IMR-90 (cell line): ENCODE data around the gene PLOD3. TPM values are rescaled to one million over a fixed set of nuclear protein-coding genes. Genes with fewer than 3 reads are reported as not detected.
A peak's percentile ranks its signal among the peaks of the same experiment; 100 is the strongest.

ENCODE experiments used
- ATAC-seq: fragments of 200-7000 bp; cut with Tn5 transposase; 2 replicates; pipeline ENCODE4 v1.9.1; 2020; ENCODE audit warnings: low read depth, mild to moderate bottlenecking, moderate library complexity
- Bru-seq: library from RNA; stranded (reverse); fragments of 400-500 nt; gene quantifications from one replicate; lab custom pipeline; 2021; lab: Mats Ljungman, UMichigan
- BruChase-seq, 2 experiments: library from RNA; stranded (reverse); fragments of 400-500 nt; gene quantifications; one replicate each; lab custom pipeline; 2021; lab: Mats Ljungman, UMichigan
- BruUV-seq: library from RNA; stranded (reverse); fragments of 400-500 nt; replicated peaks from 2 replicates; lab custom pipeline; 2021; lab: Mats Ljungman, UMichigan
- CTCF ChIA-PET: fragments of 300-600 bp; formaldehyde crosslinking; extraction: SDS; loops from one replicate; lab custom pipeline; 2021; ENCODE audit warnings: antibody characterized with exemption; lab: Yijun Ruan, JAX
- POLR2A ChIA-PET: fragments of 300-600 bp; sonication (Branson Sonifier 250); formaldehyde crosslinking; loops from one replicate; lab custom pipeline; 2022; ENCODE audit warnings: antibody characterized with exemption; ENCODE audit not compliant: unreplicated experiment; lab: Charles Lee
- DNase-seq: peaks from one replicate; pipeline ENCODE4 v3.0.0; 2013
- H2AFZ ChIP-seq: replicated peaks from 2 replicates; pipeline ENCODE3; 2013; ENCODE audit warnings: low read length, mild to moderate bottlenecking; ENCODE audit not compliant: poor library complexity
- H2AK5ac ChIP-seq: 2 replicates; pipeline ENCODE4 v1.6.1; 2013; ENCODE audit warnings: low read depth, low read length, inconsistent platforms
- H2AK9ac ChIP-seq: replicated peaks from 2 replicates; pipeline ENCODE3; 2013; ENCODE audit warnings: mild to moderate bottlenecking, low read depth, low read length, moderate library complexity; ENCODE audit not compliant: poor library complexity
- H2BK120ac ChIP-seq: 2 replicates; pipeline ENCODE4 v1.6.1; 2013; ENCODE audit warnings: low read depth, low read length, inconsistent platforms
- H2BK15ac ChIP-seq: 3 replicates; pipeline ENCODE4 v1.6.1; 2013; ENCODE audit warnings: low read depth, low read length, inconsistent platforms
- H2BK20ac ChIP-seq: 2 replicates; pipeline ENCODE4 v1.6.1; 2013; ENCODE audit warnings: low read depth, mild to moderate bottlenecking, inconsistent platforms, low read length, moderate library complexity
- H2BK5ac ChIP-seq: 2 replicates; pipeline ENCODE4 v1.6.1; 2013; ENCODE audit warnings: mild to moderate bottlenecking, low read depth, low read length, inconsistent platforms; ENCODE audit not compliant: poor library complexity, severe bottlenecking
- H3K14ac ChIP-seq: replicated peaks from 2 replicates; pipeline ENCODE4 v1.6.1; 2013; ENCODE audit warnings: low read depth, low read length, inconsistent platforms
- H3K18ac ChIP-seq: 2 replicates; pipeline ENCODE4 v1.6.1; 2013; ENCODE audit warnings: low read depth, low read length, control low read depth
- H3K23ac ChIP-seq: 2 replicates; pipeline ENCODE4 v1.6.1; 2013; ENCODE audit warnings: low read depth, low read length, inconsistent platforms
- H3K27ac ChIP-seq: 2 replicates; pipeline ENCODE4 v1.5.1; 2013; ENCODE audit warnings: mild to moderate bottlenecking, control low read depth, low read length; ENCODE audit not compliant: insufficient read depth
- H3K27me3 ChIP-seq: 2 replicates; pipeline ENCODE4 v1.6.1; 2013; ENCODE audit warnings: low read length; ENCODE audit not compliant: control insufficient read depth, insufficient read depth
- H3K36me3 ChIP-seq: 2 replicates; pipeline ENCODE4 v1.6.1; 2013; ENCODE audit warnings: low read length, mixed read lengths; ENCODE audit not compliant: control insufficient read depth, insufficient read depth
- H3K4ac ChIP-seq: 2 replicates; pipeline ENCODE4 v1.6.1; 2013; ENCODE audit warnings: low read depth, low read length, inconsistent platforms
- H3K4me1 ChIP-seq: 2 replicates; pipeline ENCODE4 v1.6.1; 2013; ENCODE audit warnings: low read length, mixed read lengths; ENCODE audit not compliant: control insufficient read depth, insufficient read depth
- H3K4me2 ChIP-seq: 2 replicates; pipeline ENCODE4 v1.6.1; 2013; ENCODE audit warnings: low read depth, mild to moderate bottlenecking, control low read depth, low read length, moderate library complexity
- H3K4me3 ChIP-seq: 2 replicates; pipeline ENCODE4 v1.5.1; 2013; ENCODE audit warnings: low read depth, mild to moderate bottlenecking, control low read depth, low read length, moderate library complexity; ENCODE audit not compliant: insufficient read depth
- H3K56ac ChIP-seq: 2 replicates; pipeline ENCODE4 v1.6.1; 2013; ENCODE audit warnings: low read length, inconsistent platforms; ENCODE audit not compliant: insufficient read depth; ENCODE audit errors: extremely low read depth
- H3K79me1 ChIP-seq, 2 experiments: 2 replicates each; pipeline ENCODE4 v1.6.1; 2013; ENCODE audit warnings: low read length in 2 of 2, inconsistent platforms in 1 of 2, low read depth in 1 of 2
- H3K9ac ChIP-seq: 2 replicates; pipeline ENCODE4 v1.6.1; 2013; ENCODE audit warnings: low read depth, low read length, control low read depth
- H3K9me1 ChIP-seq: 2 replicates; pipeline ENCODE4 v1.6.1; 2013; ENCODE audit warnings: low read length, inconsistent platforms; ENCODE audit not compliant: insufficient read depth
- H3K9me3 ChIP-seq: 2 replicates; pipeline ENCODE4 v1.6.1; 2013; ENCODE audit warnings: low read length; ENCODE audit not compliant: control insufficient read depth, insufficient read depth
- H4K20me1 ChIP-seq: 2 replicates; pipeline ENCODE4 v1.6.1; 2013; ENCODE audit warnings: low read length, inconsistent platforms; ENCODE audit not compliant: insufficient read depth
- H4K5ac ChIP-seq: 2 replicates; pipeline ENCODE4 v1.6.1; 2013; ENCODE audit warnings: mild to moderate bottlenecking, low read depth, low read length, control low read depth
- H4K8ac ChIP-seq, 2 experiments: 2 replicates each; pipeline ENCODE4 v1.6.1; 2013; ENCODE audit warnings: low read depth in 2 of 2, low read length in 2 of 2, control low read depth in 1 of 2, inconsistent platforms in 1 of 2
- H4K91ac ChIP-seq: 2 replicates; pipeline ENCODE4 v1.6.1; 2013; ENCODE audit warnings: low read depth, low read length, inconsistent platforms; ENCODE audit not compliant: insufficient read depth
- BHLHE40 ChIP-seq: fragments of 150-350 bp; IDR thresholded peaks from 2 replicates; pipeline ENCODE4 v1.6.1; 2016; ENCODE audit warnings: mild to moderate bottlenecking, low read depth, low read length
- MXI1 ChIP-seq: IDR thresholded peaks from 2 replicates; pipeline ENCODE4 v1.6.1; 2012; ENCODE audit warnings: low read depth, mild to moderate bottlenecking, low read length, moderate library complexity, borderline replicate concordance
- NFE2L2 ChIP-seq: fragments of 150-350 bp; IDR thresholded peaks from 2 replicates; pipeline ENCODE4 v1.6.1; 2016; ENCODE audit warnings: low read depth, mild to moderate bottlenecking, low read length
- POLR2A ChIP-seq: IDR thresholded peaks from 2 replicates; pipeline ENCODE4 v1.6.1; 2012; ENCODE audit warnings: mild to moderate bottlenecking, low read depth, low read length
- RAD21 ChIP-seq: IDR thresholded peaks from 2 replicates; pipeline ENCODE4 v1.6.1; 2012; ENCODE audit warnings: low read length, improper control_type of control experiment
- SMC3 ChIP-seq: fragments of 150-350 bp; IDR thresholded peaks from 2 replicates; pipeline ENCODE4 v1.6.1; 2016; ENCODE audit warnings: low read depth, mild to moderate bottlenecking, antibody characterized with exemption, low read length, moderate library complexity
- WGBS, 2 experiments: methylation state at CpG; one replicate each; pipeline versions ENCODE4 v1.1.5 to v1.1.7; 2013; ENCODE audit warnings: missing lambda C conversion rate in 2 of 2; ENCODE audit not compliant: insufficient read length in 1 of 2; ENCODE audit errors: extremely low coverage in 2 of 2; 5-methylcytosine and 5-hydroxymethylcytosine counted together
- dilution Hi-C: fragments of 300-500 bp; cut with HindIII; formaldehyde crosslinking; loops from one replicate; pipeline ENCODE4 v1.14.3; 2018; ENCODE audit warnings: low sequenced_read_pairs; ENCODE audit not compliant: unreplicated experiment
- in situ Hi-C: fragments of 300-500 bp; cut with MboI; formaldehyde crosslinking; loops from 3 replicates; pipeline ENCODE4 v1.14.3; 2019; ENCODE audit warnings: low sequenced_read_pairs, inconsistent platforms, mixed read lengths
- intact Hi-C: fragments of 100-400 bp; cut with micrococcal nuclease; formaldehyde crosslinking; loops from 2 replicates; pipeline ENCODE4 v1.10.0; 2022
- long read RNA-seq: library from polyadenylated mRNA; unstranded; transcript quantifications from one replicate; pipeline ENCODE4 v2.0.0, GENCODE V29; 2021; ENCODE audit not compliant: unreplicated experiment
- polyA plus RNA-seq, 3 experiments: library from polyadenylated mRNA; depleted of rRNA; stranded (reverse); fragments of >200 nt; gene quantifications; 2 replicates each; pipeline ENCODE4 v1.2.3, GENCODE V29; 2012; ENCODE audit warnings: low replicate concordance in 1 of 3
- total RNA-seq: library from RNA; depleted of rRNA; stranded (reverse); fragments of >200 nt; gene quantifications from 2 replicates; pipeline ENCODE4 v1.2.3, GENCODE V29; 2012; rRNA removed
- TF ChIP-seq, protein P1 (sequence below): fragments of 150-350 bp; IDR thresholded peaks from 2 replicates; pipeline ENCODE4 v1.6.1; 2017; ENCODE audit warnings: mild to moderate bottlenecking, antibody characterized with exemption, low read length, low read depth
- TF ChIP-seq, protein P2 (sequence below): fragments of 150-350 bp; IDR thresholded peaks from 2 replicates; pipeline ENCODE4 v1.6.1; 2016; ENCODE audit warnings: low read depth, mild to moderate bottlenecking, low read length, moderate library complexity, borderline replicate concordance

Gene PLOD3, protein sequence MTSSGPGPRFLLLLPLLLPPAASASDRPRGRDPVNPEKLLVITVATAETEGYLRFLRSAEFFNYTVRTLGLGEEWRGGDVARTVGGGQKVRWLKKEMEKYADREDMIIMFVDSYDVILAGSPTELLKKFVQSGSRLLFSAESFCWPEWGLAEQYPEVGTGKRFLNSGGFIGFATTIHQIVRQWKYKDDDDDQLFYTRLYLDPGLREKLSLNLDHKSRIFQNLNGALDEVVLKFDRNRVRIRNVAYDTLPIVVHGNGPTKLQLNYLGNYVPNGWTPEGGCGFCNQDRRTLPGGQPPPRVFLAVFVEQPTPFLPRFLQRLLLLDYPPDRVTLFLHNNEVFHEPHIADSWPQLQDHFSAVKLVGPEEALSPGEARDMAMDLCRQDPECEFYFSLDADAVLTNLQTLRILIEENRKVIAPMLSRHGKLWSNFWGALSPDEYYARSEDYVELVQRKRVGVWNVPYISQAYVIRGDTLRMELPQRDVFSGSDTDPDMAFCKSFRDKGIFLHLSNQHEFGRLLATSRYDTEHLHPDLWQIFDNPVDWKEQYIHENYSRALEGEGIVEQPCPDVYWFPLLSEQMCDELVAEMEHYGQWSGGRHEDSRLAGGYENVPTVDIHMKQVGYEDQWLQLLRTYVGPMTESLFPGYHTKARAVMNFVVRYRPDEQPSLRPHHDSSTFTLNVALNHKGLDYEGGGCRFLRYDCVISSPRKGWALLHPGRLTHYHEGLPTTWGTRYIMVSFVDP
- total RNA-seq (21.7 and 24.4 TPM in 2 replicates), polyA plus RNA-seq (2012; rRNA removed) (159 and 167 TPM in 2 replicates), Bru-seq, nascent RNA (percentile 64 among the genes with signal in this experiment), BruChase-seq, experiment 1, labeled RNA remaining after a 6-hour chase (percentile 84 among the genes with signal in this experiment), BruChase-seq, experiment 2, labeled RNA remaining after a 2-hour chase (percentile 74 among the genes with signal in this experiment)
- polyA plus RNA-seq (2012; cell fraction: cytosol; rRNA removed) = 138 and 166 TPM in 2 replicates
- polyA plus RNA-seq (2012; cell fraction: nucleus; rRNA removed; ENCODE audit: low replicate concordance) = 175 and 325 TPM in 2 replicates
- long read RNA-seq, transcript PLOD3-201 (19 exons, 2,920 nt) = major isoform, 26 of 117 reads
- long read RNA-seq, partial matches to known transcripts = 77 of 117 reads
- long read RNA-seq, other reads (novel, unspliced or antisense) = 14 of 117 reads

DNA sequence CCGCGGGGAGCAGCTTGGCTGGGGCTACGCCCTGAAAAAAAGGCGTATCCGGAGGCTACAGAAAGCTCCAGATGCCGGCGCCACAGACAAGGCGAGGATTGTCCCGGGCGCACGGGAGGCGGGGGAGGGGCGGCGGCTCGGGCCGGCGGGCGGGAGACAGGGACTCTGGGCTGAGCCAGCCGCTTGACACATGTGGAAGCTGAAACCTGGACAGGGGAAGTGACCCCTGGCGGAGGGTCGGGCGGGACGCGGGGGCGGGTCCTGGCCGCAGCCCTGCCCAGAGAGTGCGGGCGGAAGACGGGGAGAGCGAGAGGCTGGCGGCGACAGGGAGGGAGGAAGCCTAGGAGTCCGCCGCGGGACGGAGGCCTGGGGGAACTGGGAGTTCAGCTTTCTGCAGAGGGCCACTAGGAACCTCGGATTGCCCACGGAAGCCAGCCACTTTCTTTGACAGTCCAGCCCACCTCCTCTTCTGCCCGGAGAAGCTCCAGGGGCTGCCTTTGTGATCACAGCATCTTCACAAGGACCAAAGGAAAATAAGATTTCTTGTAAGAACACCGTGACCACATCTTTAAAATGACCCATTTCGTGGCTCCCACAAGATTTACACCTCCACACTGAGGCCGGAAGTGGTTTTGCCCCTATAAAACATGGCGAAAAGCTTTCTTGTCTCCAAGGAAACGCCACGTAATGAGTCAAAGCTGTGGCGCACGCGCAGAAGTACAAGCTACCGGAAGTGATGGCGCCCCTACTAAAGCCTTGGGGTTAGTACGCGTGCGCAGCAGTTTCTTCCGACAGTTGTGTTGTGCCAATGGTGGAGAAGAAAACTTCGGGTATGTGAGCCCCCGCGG is at the start of gene PLOD3, which contains the start of gene ZNHIT1:
TSS of gene PLOD3 (minus strand) at position 194 of the 848 bp plus-strand sequence. CDS start 307 bp downstream, outside the sequence.
TSS of gene ZNHIT1 (plus strand) at position 778 of the 848 bp plus-strand sequence. CDS start at position 809, 31 bp downstream.
- Histone ChIP-seq H3K23ac (peak within 1 kb of the TSS; percentile 99), H3K56ac (peak within 1 kb of the TSS; percentile 93), H4K91ac (peak within 1 kb of the TSS; percentile 92), H3K18ac (peak within 1 kb of the TSS; percentile 75), H2BK5ac (peak within 1 kb of the TSS; percentile 84), H4K8ac (peak within 1 kb of the TSS; percentile 85 to 95), H3K9ac (peak within 1 kb of the TSS; percentile 83), H3K4ac (peak within 1 kb of the TSS; percentile 99), H3K79me1 (peaks cover 25 to 60% of the 10 kb centered on the region in 2 experiments), H2AK5ac (peak within 1 kb of the TSS; percentile 96), H3K14ac (peak within 1 kb of the TSS; percentile 100), H2BK20ac (0 out of 2 replicates have a peak within 1 kb of the TSS, but pooled peaks have one; percentile 2), H4K5ac (peak within 1 kb of the TSS; percentile 95), H3K4me2 (peak within 1 kb of the TSS; percentile 100), H3K9me1 (peaks cover 4% of the 10 kb centered on the region), H2BK15ac (peak within 1 kb of the TSS; percentile 45; the same call in 1 of the 3 replicates), H4K20me1 (peaks cover 8% of the 10 kb centered on the region; the same call in 1 of the 2 replicates), H3K4me1 (peaks cover 9% of the 10 kb centered on the region), H2BK120ac (peak within 1 kb of the TSS; percentile 68), H3K4me3 (peak within 1 kb of the TSS; percentile 96), H3K27me3 (no peaks in the 10 kb centered on the region), H3K9me3 (no peaks in the 10 kb centered on the region), H3K27ac (peak within 1 kb of the TSS; percentile 89), H2AK9ac (peak within 1 kb of the TSS; percentile 98), H2AFZ (peak within 1 kb of the TSS; percentile 87), H3K36me3 (peaks cover 20% of the 10 kb centered on the region)
- intact Hi-C loops (loop anchor here (2.0 kb wide), 1 partner anchor 27 kb away; the partner anchor contains the start of gene FIS1), dilution Hi-C loops (no loop called here), in situ Hi-C loops (no loop called here)
- peak; percentile 97 for DNase-seq
- peak; percentile 92 for ATAC-seq
- CTCF ChIA-PET = interaction anchor here (0.5 to 3.0 kb wide), 7 partner anchors 18 to 305 kb away, joined by 3 to 8 read pairs (median 4); no protein-coding TSS in a partner anchor
- no TSS peak for BruUV-seq
- POLR2A ChIA-PET = interaction anchor here (0.6 to 1.6 kb wide), 5 partner anchors 10 to 634 kb away, joined by 3 to 7 read pairs (median 4); partner anchors contain the start of gene SERPINE1
- 0% methylated on average over 34 of the region's 57 CpGs; no CpG with 5 or more reads in 1 of the 2 experiments for WGBS, 2 experiments
- peak; percentile 56; the same call in 1 of the 2 replicates for TF ChIP-seq BHLHE40
- TF ChIP-seq NFE2L2 = no peak
- TF ChIP-seq POLR2A = peak; percentile 64; the same call in 1 of the 2 replicates
- TF ChIP-seq SMC3 = no peak
- TF ChIP-seq, protein P1, sequence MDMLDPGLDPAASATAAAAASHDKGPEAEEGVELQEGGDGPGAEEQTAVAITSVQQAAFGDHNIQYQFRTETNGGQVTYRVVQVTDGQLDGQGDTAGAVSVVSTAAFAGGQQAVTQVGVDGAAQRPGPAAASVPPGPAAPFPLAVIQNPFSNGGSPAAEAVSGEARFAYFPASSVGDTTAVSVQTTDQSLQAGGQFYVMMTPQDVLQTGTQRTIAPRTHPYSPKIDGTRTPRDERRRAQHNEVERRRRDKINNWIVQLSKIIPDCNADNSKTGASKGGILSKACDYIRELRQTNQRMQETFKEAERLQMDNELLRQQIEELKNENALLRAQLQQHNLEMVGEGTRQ = no peak
- TF ChIP-seq, protein P2, sequence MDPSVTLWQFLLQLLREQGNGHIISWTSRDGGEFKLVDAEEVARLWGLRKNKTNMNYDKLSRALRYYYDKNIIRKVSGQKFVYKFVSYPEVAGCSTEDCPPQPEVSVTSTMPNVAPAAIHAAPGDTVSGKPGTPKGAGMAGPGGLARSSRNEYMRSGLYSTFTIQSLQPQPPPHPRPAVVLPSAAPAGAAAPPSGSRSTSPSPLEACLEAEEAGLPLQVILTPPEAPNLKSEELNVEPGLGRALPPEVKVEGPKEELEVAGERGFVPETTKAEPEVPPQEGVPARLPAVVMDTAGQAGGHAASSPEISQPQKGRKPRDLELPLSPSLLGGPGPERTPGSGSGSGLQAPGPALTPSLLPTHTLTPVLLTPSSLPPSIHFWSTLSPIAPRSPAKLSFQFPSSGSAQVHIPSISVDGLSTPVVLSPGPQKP = 0 out of 2 replicates have a peak, but pooled peaks have one; percentile 66
- TF ChIP-seq MXI1 = peak; percentile 77
- TF ChIP-seq RAD21 = peak; percentile 7; the same call in 1 of the 2 replicates
